ENCODE measurements around the gene CEP128.

GRCh38 chr14:80554139-80554538 is 387.4 kb downstream of the CEP128 start:
- TF ChIP-seq CTCF (IDR thresholded peaks at IDR 0.05), result no peak
- TF ChIP-seq POLR2A (IDR thresholded peaks at IDR 0.05), result no peak

Data from uterus (tissue), 2 donors.